Hematopoietic multipotent progenitor cell treated with erythropoietin and hydrocortisone succinate and interleukin-3 and kit ligand, for 17 days (in vitro differentiated cells): ENCODE data around the gene MIPEP.
"Not testable (repeated sequence)": the region's sequence is repeated elsewhere in the genome, so short reads cannot be mapped to it uniquely, and the experiment has no call there.

Experiments used
- DNase-seq: peaks from one replicate; pipeline ENCODE4 v3.0.0-alpha.2; 2015; ENCODE audit warnings: low spot score

The MIPEP gene

GRCh38 chr13:23776698-23777574, 112.3 kb downstream of the MIPEP start:
- DNase-seq: no peak

- no peak for DNase-seq
These were observed 116.5 kb downstream of the MIPEP start for GRCh38 chr13:23772717-23773116.

DNA sequence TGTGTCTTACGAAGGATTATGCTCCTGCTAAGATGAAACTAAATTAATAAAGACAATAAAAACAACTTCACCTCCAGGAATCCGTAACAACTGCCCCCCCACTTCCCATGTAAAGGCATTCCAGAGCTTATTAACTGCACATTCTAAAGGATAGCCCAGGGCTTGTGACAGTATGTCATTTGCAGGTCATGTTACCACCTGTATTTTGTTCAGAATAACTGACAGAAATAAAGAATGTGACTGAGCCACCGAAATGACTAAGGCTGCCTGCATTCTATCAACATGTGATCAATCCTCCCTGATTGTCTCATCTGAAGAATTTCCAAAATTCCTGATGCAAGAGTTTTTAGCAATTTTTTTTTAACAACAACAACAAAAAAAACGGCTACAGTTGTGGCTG, 117.2 kb downstream of the MIPEP start:
- DNase-seq: no peak

DNA sequence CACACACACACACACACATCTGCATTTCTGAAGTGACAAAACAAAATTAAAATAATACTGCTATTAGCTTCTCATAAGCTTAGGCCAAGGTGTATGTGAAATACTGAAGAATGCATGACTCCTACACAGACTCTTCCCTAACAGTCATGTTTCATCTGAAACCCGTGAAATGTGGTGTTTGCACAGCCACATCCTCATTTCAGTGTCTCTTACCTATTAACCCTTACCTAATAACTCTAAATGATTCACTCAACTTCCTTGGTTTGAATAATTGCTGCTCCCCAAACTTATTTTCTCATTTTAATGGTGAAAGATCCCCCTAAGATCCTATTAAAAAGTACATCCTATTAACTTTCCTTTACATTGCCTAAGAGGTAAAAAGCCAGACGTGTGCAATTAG, 117.6 kb downstream of the MIPEP start:
- no peak for DNase-seq

DNA sequence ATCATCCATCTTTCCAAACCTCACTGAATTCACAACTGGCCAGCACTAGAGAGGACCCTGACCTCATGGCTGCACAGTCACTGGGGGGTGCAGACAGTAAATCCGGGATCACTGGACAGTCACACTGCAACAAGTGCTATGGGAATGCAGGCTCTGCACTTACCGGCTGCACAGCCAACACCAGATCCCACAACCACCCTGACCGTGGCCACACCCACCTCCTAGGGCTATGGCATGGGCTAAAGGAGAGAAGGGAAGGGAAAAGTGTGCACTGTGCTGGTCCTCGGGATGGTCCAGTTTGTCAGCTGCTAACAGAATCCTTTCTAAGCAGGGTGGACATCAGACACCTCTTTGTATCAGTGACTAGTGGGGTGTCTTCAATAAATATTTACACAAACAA, 118.2 kb downstream of the MIPEP start:
- DNase-seq: no peak

DNA sequence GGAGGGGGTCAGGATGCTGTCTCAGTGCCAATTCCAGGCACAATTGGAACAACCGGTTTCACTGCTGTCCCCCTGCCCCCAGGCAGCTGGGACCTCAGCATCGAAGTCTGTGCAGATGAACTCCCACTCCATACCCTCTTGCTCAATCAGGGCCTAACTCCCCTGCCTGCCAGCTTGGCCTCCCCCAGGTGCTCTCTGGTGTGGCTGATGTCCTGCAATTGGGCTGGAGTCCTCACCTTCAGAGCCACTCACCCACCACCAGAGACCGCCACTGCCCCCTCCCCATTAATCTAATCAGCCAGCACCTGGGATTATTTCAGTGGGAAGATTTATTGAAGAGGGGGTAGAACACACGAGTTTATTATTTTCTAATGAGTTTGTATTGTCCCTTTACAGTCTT, 118.8 kb downstream of the MIPEP start:
- no peak for DNase-seq

DNA sequence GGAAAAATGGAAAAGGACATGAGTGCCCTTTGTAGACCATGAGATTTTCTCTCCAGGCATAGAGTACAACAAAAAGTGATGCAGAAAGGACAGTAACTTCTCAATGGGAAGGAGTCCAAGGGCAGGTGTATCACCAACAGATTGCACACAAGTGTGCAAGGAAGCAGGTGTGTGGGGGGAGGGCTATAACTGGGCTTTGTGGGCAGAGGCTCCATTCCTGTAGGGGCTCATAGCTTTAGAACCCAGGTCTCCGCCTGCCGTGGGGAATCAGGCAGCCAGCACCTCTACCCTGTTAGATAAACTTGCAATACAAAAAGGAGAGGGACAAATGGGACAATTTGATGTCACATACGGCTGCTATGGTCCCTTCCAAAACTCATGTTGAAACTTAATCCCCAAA, 119.8 kb downstream of the MIPEP start:
- no peak for DNase-seq

DNA sequence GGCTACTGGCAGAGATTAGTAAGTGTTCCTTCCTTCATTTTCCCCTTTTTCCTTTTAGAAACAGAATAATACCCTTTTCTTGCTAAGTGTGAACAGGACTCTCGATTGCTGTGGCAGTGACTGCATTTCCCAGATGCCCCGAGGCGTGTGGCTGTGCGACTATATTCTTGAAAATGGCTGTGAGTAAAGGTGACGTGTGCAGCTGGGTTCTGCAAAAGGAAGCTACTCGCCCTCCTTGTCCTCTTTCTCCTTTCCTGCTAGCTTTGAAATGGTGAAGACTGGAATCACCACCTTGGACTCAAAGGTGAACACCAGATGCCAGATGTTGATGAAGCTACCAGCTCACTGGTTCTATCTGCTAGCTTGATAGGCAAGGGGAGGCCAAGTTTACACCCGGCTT, 121.4 kb downstream of the MIPEP start:
- DNase-seq: no peak

DNA sequence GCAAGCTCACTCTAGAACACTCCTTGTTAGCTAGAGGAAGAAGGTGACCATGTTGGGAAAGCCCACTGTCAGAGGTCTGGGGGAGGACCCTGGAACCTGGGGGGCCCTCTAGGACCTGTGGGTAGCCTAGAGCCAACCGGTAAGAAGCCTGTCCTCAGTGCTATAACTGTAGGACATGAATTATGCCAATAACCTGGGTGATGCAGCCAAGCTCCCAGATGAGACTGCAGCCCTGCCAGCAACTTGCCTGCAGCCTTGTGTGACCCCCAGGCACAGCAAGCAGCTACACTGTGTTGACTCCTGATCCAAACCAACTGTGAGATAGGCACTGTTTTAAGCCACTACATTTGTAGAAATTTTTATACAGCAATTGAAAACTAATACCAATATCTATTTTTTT, 122.3 kb downstream of the MIPEP start:
- no peak for DNase-seq

GRCh38 chr13:23766283-23766682, 122.9 kb downstream of the MIPEP start:
- no peak for DNase-seq

- no peak for DNase-seq
These were observed 123.7 kb downstream of the MIPEP start for GRCh38 chr13:23765531-23765930.

- no peak for DNase-seq
These were observed 125.9 kb downstream of the MIPEP start for GRCh38 chr13:23763318-23763717.

DNA sequence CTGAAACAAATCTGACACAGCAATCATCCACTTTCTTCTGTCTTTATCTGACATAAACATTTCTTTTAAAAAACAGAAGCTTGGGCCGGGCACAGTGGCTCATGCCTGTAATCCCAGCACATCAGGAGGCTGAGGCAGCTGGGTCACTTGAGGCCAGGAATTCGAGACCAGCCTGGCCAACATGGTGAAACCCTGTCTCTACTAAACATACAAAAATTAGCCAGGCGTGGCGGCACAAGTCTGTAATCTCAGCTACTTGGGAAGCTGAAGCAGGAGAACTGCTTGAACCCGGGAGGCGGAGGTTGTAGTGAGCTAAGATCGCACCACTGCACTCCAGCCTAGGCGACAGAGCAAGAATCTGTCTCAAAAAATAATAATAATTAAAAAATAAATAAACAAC, 127.4 kb downstream of the MIPEP start:
- not testable (repeated sequence) for DNase-seq

DNA sequence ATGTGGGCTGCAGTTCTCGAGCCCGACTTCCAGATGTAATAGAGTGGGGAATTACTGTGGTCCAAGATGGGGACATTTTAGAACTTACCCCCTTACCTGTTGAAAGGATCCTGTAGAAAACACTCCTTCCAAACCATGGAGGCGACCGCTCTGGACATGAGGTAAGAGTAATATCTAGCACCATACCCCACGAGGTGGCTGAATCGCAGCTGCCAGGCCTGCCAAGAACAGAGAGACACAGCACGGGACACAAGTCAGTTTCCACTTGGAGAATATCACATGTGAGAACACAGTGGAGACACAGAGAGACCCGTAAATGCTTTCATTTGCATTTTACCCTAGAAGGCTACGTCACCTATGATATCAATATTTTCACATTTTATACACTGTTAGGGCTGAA, 129.2 kb downstream of the MIPEP start:
- no peak for DNase-seq

DNA sequence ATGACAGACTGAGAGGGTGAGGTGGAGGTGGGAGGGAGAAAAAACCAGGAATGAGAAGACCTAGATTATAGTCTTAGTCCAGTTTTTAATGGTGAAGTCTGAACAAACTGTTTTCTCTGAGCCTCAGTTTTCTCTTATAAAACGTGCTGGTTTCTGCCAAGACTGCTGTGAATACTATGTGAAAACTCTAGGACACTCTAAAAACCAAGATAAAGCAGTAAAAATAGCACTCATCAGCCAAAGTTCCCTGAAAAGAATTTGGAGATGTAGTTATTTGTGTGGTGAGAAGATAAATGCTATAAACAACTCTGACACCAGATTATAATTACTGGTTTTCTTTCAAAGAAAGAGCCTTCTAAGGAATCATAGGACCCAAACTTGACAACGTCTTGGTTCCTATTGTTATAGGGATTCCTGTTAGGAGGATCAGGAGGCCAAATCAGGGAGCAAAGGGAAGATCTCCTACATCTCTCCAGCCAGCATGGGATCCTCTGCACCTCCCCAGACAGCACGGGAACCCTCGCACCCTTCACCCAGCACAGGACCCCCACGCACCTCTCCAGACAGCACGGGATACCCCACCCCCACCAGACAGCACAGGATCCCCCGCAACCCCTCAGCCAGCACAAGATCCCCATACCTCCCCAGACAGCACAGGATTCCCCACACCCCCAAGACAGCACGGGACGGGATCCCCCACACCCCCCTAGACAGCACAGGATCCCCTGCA, 130.2 kb downstream of the MIPEP start:
- DNase-seq: no peak

GRCh38 chr13:23754997-23755396, 134.2 kb downstream of the MIPEP start:
- DNase-seq: no peak

GRCh38 chr13:23754506-23754905, 134.7 kb downstream of the MIPEP start:
- no peak for DNase-seq

- no peak for DNase-seq
These were observed 135.7 kb downstream of the MIPEP start for GRCh38 chr13:23753458-23753857.

DNA sequence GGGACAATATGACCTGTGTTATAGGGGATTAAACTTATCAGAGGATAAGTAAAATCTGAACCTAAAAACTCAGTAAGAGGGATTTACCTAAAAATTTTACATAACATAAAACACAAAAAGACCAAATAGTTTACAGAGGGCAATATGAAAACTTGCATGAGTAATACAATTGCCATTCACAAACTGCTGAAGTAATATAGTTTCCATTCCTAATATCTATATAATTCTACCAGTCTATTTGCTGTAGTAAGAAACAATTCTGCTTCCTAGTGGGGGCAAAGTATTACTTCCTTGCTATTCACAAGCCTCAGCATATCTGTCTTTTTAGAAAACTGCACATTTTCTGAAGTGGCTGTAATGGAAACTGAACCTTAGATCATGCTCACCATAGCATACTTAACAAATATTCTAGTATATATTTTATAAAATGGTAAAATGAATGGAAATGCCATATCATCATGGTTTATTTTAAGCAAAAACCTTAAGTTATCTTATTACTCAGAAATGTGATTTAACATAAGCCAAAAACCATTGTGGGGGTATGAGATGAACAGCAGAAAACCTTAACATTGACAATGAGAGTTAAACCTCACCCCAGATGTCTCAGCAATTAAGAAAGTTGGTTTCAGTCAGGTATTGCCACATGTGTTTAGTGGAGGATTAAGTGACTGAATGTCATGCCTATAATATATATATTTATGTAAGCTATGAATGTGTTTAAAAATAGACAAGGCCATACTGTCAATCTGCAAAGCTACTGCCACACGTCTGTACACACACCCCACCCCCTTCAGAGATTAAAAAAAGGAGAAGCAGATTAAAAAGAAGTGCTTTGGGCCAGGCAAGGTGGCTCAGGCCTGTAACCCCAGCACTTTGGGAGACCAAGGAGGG, 136.8 kb downstream of the MIPEP start:
- DNase-seq: no peak

- no peak for DNase-seq
These were observed 138.0 kb downstream of the MIPEP start for GRCh38 chr13:23751195-23751594.

GRCh38 chr13:23750383-23751121, 138.6 kb downstream of the MIPEP start:
- no peak for DNase-seq
